ENCODE data around the gene TPCN1.

GRCh38 chr12:113239811-113240331 is 18.6 kb downstream of the TPCN1 start:
- TF ChIP-seq POLR2A (IDR thresholded peaks at IDR 0.05; ENCODE audit: low read depth, low read length): no peak
- TF ChIP-seq TAF1 (IDR thresholded peaks at IDR 0.05; ENCODE audit: low read depth, low read length): no peak
- no peak for TF ChIP-seq POLR2AphosphoS5 (IDR thresholded peaks at IDR 0.05; ENCODE audit: low read depth, low read length)
- TF ChIP-seq SPI1 (IDR thresholded peaks at IDR 0.05; ENCODE audit: low read depth, low read length): no peak
- TF ChIP-seq PAX5 (IDR thresholded peaks at IDR 0.05; ENCODE audit: insufficient read depth, low read length, severe bottlenecking): no peak
